GM19452 (cell line): ENCODE measurements around the gene FAM169A.
"Not testable (repeated sequence)": the region's sequence is repeated elsewhere in the genome, so short reads cannot be mapped to it uniquely, and the experiment has no call there.

Source experiments
- ATAC-seq: cut with Tn5 transposase; IDR thresholded peaks from one replicate; pipeline ENCODE4 v1.9.1; 2021; ENCODE audit not compliant: unreplicated experiment

FAM169A gene, protein sequence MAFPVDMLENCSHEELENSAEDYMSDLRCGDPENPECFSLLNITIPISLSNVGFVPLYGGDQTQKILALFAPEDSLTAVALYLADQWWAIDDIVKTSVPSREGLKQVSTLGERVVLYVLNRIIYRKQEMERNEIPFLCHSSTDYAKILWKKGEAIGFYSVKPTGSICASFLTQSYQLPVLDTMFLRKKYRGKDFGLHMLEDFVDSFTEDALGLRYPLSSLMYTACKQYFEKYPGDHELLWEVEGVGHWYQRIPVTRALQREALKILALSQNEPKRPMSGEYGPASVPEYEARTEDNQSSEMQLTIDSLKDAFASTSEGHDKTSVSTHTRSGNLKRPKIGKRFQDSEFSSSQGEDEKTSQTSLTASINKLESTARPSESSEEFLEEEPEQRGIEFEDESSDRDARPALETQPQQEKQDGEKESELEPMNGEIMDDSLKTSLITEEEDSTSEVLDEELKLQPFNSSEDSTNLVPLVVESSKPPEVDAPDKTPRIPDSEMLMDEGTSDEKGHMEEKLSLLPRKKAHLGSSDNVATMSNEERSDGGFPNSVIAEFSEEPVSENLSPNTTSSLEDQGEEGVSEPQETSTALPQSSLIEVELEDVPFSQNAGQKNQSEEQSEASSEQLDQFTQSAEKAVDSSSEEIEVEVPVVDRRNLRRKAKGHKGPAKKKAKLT

DNA sequence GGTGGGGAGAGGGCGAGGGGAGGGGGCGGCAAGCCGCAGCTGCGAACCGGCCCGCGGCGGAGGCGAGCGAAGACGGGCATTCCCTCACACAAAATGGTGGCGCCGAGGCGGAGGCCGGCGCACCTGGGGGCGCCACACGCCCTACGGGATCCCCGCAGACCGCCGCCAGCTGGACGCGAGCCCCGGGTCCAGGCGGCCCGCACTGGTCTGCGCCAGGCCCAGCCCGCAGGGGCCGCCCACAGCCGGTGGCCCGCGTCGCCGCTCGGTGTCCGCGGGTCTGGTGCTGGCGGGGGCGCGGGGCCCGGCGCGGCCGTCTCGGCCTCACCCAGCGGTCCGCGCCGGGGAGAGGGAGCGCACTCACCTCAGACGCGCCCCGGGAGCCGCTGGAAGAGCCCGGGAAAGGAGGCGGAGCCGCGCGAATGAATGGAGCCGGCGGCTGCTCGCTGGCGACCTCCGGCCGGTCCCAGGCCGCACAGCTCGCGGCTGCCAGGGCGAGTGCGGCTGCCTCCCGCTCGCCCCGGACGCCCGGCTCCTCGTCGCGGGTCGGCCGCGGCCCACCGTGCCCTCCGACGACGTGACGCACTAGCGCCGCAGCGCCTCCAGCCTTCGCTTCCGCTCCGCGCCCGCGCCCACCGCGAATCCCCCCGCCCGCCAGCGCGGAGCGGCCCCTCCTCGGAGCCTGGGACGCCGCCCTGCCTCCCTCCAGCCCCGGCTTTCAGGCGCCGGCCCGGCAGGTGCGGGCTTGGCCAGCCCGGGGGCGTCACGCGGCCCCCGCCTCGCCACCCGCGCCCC lies at the start of gene FAM169A:
FAM169A (minus strand) TSS at position 584 of the 792 bp plus-strand sequence. CDS start 24,711 bp downstream, outside the sequence.
- peak; percentile 58 for ATAC-seq

GRCh38 chr5:74915488-74915887 lies 49.3 kb upstream of the FAM169A start:
- ATAC-seq = no peak

DNA sequence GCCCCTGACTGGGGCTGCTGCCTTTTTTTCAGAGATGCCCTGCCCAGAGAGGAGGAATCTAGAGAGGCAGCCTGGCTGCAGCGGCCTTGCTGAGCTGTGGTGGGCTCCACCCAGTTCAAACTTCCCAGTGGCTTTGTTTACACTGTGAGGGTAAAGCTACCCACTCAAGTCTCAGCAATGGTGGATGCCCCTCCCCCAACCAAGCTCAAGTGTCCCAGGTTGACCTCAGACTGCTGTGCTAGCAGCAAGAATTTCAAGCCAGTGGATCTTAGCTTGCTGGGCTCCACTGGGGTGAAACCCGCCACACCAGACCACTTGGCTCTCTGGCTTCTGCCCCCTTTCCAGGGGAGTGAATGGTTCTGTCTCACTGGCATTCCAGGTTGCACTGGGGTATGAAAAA lies 45.2 kb upstream of the FAM169A start:
- ATAC-seq = not testable (repeated sequence)

DNA sequence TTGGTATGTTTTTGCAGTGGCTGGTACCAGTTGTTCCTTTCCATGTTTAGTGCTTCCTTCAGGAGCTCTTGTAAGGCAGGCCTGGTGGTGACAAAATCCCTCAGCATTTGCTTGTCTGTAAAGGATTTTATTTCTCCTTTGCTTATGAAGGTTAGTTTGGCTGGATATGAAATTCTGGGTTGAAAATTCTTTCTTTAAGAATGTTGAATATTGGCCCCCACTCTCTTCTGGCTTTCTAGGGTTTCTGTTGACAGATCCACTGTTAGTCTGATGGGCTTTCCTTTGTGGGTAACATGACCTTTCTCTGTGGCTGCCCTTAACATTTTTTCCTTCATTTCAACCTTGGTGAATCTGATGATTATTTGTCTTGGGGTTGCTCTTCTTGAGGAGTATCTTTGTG lies 43.7 kb upstream of the FAM169A start:
- ATAC-seq = not testable (repeated sequence)

DNA sequence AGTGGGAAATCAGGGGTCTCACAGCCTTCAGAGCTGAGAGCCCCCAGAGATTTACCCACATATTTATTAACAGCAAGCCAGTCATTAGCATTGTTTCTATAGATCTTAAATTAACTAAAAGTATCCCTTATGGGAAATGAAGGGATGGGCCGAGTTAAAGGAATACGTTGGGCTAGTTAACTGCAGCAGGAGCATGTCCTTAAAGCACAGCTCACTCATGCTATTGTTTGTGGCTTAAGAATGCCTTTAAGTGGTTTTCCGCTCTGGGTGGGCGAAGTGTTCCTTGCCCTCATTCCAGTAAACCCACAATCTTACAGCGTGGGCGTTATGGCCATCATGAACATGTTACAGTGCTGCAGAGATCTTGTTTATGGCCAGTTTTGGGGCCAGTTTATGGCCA lies 42.0 kb upstream of the FAM169A start:
- ATAC-seq = not testable (repeated sequence)

DNA sequence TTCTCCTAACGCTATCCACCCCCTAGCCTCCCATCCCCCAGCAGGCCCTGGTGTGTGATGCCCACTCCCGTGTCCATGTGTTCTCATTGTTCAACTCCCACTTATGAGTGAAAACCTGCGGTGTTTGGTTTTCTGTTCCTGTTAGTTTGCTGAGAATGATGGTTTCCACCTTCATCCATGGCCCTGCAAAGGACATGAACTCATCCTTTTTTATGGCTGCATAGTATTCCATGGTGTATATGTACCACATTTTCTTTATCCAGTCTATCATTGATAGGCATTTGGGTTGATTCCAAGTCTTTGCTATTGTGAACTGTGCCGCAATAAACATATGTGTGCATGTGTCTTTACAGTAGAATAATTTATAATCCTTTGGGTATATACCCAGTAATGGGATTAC lies 38.5 kb upstream of the FAM169A start:
- ATAC-seq = not testable (repeated sequence)

DNA sequence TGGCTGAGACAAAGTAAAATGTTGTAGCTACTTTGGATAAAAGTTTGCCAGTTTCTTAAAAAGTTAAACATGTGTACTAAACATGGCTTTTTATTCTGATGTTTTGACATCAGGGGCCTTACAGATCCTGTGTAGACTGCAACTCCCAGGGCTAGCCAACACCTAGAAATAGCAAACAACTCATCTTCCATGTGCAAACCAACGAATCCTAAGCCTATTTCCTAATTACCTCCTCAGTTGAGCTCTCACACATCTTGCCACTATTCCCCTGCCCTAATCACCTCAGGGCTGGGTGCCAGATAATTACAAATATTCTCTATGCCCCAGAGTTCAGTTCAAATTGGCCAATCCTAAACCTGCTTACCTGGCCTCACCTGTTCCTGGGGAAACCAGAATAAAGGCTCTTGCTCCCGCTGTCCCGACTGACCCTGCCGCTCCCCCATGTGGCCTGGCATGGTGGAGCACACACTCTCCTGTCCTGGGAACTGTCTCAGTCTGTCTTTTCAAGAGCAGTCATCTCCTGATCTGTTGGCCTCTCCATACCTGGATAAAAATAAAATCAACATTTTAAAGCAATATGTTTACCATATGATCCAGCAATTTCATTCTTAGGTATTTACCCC lies 37.1 kb upstream of the FAM169A start:
- no peak for ATAC-seq

- no peak for ATAC-seq
Observed at GRCh38 chr5:74897049-74897448, 30.9 kb upstream of the FAM169A start.

DNA sequence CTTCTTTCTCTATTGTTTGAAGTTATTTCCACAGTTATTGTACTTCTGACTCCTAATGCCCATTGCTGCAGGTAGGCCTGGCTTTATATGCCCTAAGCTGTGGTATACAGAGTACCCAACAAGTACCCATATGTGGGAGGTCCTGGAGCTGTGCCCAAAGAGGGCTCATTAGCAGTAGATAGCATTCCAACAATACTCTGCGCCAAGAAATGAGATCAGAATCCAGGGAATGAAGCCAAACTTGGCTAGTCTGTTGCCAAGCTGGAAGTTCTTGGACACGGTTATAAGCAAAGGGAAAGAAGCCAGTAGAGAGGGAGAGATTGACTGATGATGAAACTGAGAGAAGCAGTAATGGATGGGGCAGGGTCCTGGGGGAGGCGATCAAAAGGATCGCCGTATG lies 29.7 kb upstream of the FAM169A start:
- no peak for ATAC-seq

GRCh38 chr5:74894351-74894750 lies 28.2 kb upstream of the FAM169A start:
- ATAC-seq = no peak

GRCh38 chr5:74892921-74893320 lies 26.7 kb upstream of the FAM169A start:
- ATAC-seq = no peak

GRCh38 chr5:74889523-74890105 lies 23.4 kb upstream of the FAM169A start:
- ATAC-seq = no peak

GRCh38 chr5:74888117-74888516 lies 21.9 kb upstream of the FAM169A start:
- ATAC-seq = no peak

GRCh38 chr5:74885170-74885569 lies 19.0 kb upstream of the FAM169A start:
- ATAC-seq = no peak

DNA sequence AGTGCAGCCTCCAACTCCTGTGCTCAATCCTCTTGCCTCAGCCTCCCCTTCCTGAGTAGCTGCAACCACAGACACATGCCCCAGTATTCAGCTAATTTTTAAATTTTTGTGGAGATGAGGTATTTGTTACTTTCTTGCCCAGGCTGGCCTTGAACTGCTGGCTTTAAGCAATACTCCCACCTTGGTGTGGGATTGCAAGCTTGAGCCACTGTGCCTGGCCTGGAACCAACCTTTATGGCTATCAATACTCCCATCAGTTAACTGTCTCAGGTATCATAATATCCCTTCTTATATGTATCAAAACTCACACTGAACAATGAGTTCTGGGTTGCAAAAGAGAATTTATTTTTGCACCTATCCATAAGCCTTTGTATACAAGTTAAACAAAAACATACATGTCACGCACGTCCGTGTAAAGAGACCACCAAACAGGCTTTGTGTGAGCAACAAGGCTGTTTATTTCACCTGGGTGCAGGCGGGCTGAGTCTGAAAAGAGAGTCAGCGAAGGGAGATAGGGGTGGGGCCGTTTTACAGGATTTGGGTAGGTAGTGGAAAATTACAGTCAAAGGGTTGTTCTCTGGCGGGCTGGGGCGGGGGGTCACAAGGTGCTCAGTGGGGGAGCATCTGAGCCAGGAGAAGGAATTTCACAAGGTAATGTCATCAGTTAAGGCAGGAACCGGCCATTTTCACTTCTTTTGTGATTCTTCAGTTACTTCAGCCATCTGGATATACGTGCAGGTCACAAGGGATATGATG lies 16.4 kb upstream of the FAM169A start:
- not testable (repeated sequence) for ATAC-seq

DNA sequence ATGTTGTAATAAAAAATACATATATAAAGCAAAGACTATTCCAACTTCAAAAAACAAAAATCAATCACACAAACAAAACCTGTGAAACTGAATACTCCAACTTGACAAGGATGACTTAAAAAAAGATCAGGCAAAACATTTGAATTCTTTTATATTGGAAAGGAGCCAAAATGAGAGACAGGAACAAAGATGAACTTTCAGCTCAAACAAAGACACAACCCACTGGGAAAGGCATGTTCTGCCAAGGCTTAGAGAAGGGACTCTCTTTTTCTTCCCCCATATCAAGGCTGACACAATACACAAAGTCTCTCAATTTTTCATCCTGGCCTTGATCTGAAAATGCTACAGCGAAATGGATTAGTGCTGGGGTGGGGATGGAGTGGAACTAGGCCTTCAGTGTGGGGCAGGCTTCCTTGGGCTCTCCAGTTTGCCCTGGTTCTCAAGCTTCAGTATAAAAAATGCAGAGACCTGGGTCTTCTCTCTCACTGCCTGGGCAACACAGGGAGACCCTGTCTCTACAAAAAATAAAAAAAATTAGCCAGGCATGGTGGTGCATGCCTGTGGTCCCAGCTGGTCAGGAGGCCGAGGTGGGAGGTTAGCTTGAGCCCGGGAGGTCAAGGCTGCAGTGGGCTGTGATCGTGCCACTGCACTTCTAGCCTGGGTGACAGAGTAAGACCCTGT lies 11.6 kb upstream of the FAM169A start:
- no peak for ATAC-seq

DNA sequence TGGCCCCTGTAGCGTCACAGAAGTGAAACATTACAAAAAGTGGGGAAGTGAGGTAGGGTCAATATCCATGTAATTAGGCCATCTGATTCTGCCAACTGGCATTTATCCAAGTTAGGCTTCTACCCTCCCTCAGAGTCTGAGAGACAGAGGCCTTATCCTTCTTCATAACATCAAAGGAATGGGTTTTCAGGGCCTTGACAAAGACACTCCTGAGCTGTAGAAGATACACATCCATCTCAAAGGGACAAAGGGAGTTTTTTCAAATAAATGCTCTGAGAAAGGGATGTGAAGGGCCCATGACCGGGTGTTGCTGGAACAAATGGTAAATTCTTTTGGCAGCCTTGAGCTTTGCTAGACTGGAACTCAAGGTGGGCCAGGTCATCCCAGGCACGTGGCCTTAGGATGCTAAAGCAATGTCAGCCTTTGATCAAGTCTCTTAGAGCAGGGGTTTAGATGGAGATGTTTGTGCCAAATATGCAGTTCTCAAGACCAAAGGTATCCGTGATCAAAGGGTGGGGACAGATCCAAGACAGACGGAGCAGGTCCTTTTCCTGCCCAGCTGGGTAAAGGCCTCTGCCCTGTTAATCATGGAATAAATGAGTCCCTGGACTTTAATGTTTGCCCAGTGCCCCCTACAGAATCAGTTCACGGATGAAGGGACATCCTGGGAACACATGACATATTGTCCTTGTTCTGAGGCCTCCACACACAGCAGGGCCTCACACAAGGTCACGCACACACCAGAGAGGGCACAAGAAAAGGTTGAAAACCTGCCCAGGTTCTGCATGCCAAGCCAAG lies 10.0 kb upstream of the FAM169A start:
- no peak for ATAC-seq

GRCh38 chr5:74873525-74874249 lies 7.5 kb upstream of the FAM169A start:
- no peak for ATAC-seq
